ENCODE results near the gene APP. TPM values are rescaled to one million over a fixed set of nuclear protein-coding genes. Genes with fewer than 3 reads are reported as not detected.

The APP gene
- total RNA-seq, 1 experiment from 2014 or later, result 531 TPM

DNA sequence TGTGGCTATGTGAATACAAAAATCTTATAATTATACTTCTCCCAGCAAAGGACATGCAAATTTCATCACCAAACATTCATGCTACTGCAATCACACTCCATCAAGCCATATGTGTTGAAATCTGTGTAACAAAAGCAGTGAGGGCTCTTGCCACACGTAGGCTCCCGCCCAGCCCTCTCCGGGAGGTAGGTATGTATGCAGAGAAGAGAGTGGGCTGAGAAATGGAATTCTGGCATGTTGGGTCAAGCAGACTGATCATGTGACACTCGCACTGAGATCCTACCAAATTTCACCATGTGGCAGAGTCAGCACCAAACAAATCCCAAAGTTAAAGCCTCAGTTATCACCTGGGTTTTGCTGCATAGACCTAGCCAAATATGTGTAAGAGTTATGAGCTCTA is 49.7 kb downstream of the APP start:
- H3K27ac ChIP-seq (ENCODE audit: low read depth, low read length, poor library complexity, severe bottlenecking), result no peak overlapping the region
- no peaks in the 10 kb centered on the region for H3K9me3 ChIP-seq (ENCODE audit: low read depth, low read length, poor library complexity, severe bottlenecking)
- DNase-seq (ENCODE audit: low spot score), result no peak
- no peak overlapping the region for H3K4me3 ChIP-seq (ENCODE audit: low read depth, low read length, poor library complexity, severe bottlenecking)
- ChIA-PET POLR2A (ENCODE audit: low non-redundant PET) (no interaction called here), CTCF (no interaction called here)
- intact Hi-C loops (cut with micrococcal nuclease; ENCODE audit: unreplicated experiment), result no loop called here
- H3K4me1 ChIP-seq (ENCODE audit: insufficient read depth, low read length, poor library complexity, severe bottlenecking), result peaks cover 75% of the 10 kb centered on the region
- TF ChIP-seq, protein P1, sequence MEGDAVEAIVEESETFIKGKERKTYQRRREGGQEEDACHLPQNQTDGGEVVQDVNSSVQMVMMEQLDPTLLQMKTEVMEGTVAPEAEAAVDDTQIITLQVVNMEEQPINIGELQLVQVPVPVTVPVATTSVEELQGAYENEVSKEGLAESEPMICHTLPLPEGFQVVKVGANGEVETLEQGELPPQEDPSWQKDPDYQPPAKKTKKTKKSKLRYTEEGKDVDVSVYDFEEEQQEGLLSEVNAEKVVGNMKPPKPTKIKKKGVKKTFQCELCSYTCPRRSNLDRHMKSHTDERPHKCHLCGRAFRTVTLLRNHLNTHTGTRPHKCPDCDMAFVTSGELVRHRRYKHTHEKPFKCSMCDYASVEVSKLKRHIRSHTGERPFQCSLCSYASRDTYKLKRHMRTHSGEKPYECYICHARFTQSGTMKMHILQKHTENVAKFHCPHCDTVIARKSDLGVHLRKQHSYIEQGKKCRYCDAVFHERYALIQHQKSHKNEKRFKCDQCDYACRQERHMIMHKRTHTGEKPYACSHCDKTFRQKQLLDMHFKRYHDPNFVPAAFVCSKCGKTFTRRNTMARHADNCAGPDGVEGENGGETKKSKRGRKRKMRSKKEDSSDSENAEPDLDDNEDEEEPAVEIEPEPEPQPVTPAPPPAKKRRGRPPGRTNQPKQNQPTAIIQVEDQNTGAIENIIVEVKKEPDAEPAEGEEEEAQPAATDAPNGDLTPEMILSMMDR (conservative IDR thresholded peaks at IDR 0.05; ENCODE audit: low read depth, low read length), result no peak
- TF ChIP-seq EZH2 (IDR thresholded peaks at IDR 0.05; ENCODE audit: borderline replicate concordance, low read depth, low read length, poor library complexity, severe bottlenecking), result no peak
- no TSS peak for BruUV-seq (replicated peaks)
- H3K27me3 ChIP-seq (replicated peaks; ENCODE audit: insufficient read depth, low read depth, low read length, poor library complexity), result no peaks in the 10 kb centered on the region
- no peaks in the 10 kb centered on the region for H3K36me3 ChIP-seq (ENCODE audit: insufficient read depth, low read length, poor library complexity, severe bottlenecking)

- Histone ChIP-seq H3K9me3 (ENCODE audit: low read depth, low read length, poor library complexity, severe bottlenecking) (no peaks in the 10 kb centered on the region), H3K4me3 (ENCODE audit: low read depth, low read length, poor library complexity, severe bottlenecking) (no peak overlapping the region), H3K27me3 (replicated peaks; ENCODE audit: insufficient read depth, low read depth, low read length, poor library complexity) (no peaks in the 10 kb centered on the region), H3K36me3 (ENCODE audit: insufficient read depth, low read length, poor library complexity, severe bottlenecking) (no peaks in the 10 kb centered on the region), H3K4me1 (ENCODE audit: insufficient read depth, low read length, poor library complexity, severe bottlenecking) (peaks cover 75% of the 10 kb centered on the region), H3K27ac (ENCODE audit: low read depth, low read length, poor library complexity, severe bottlenecking) (no peak overlapping the region)
- POLR2A ChIA-PET (ENCODE audit: low non-redundant PET), result no interaction called here
- DNase-seq (ENCODE audit: low spot score), result no peak
- no peak for TF ChIP-seq EZH2 (IDR thresholded peaks at IDR 0.05; ENCODE audit: borderline replicate concordance, low read depth, low read length, poor library complexity, severe bottlenecking)
- TF ChIP-seq, protein P1 (conservative IDR thresholded peaks at IDR 0.05; ENCODE audit: low read depth, low read length), result no peak
- intact Hi-C loops (cut with micrococcal nuclease; ENCODE audit: unreplicated experiment), result no loop called here
- no TSS peak for BruUV-seq (replicated peaks)
- CTCF ChIA-PET, result no interaction called here
Observed at GRCh38 chr21:26119906-26120305, 50.7 kb downstream of the APP start.

DNA sequence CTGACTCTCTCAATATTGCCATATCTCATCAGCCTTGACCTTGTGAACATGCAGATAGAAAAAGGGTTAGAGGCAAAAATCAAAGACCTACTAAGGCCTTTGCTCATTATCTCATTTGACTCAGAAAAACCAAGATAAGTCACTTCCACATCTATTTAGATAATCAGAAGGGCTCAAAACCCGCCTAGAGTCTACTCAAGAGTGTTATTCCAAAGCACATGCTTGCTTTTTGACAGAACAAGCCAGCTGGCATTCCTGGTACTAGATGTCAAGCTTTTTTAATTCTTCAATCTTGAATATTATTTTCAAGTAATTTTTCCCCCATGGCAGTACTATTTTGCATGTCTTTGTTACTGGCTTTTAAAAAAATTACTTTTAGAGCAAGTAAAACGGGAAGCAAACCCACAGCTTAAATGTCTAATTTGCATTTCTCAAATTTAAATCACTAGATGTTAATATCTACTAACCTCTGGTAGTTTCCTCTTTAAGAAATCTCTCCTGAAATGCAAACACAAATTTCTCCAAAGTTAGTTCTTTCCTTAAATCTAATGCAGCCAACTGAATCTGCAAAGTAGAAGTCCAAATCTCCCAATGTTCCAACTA is 51.5 kb downstream of the APP start:
- H3K4me1 ChIP-seq (ENCODE audit: insufficient read depth, low read length, poor library complexity, severe bottlenecking), result peaks cover 75% of the 10 kb centered on the region
- H3K27ac ChIP-seq (ENCODE audit: low read depth, low read length, poor library complexity, severe bottlenecking), result no peak overlapping the region
- H3K9me3 ChIP-seq (ENCODE audit: low read depth, low read length, poor library complexity, severe bottlenecking), result no peaks in the 10 kb centered on the region
- DNase-seq (ENCODE audit: low spot score), result no peak
- no peak overlapping the region for H3K4me3 ChIP-seq (ENCODE audit: low read depth, low read length, poor library complexity, severe bottlenecking)
- CTCF ChIA-PET, result no interaction called here
- H3K36me3 ChIP-seq (ENCODE audit: insufficient read depth, low read length, poor library complexity, severe bottlenecking), result no peaks in the 10 kb centered on the region
- intact Hi-C loops (cut with micrococcal nuclease; ENCODE audit: unreplicated experiment), result no loop called here
- no TSS peak for BruUV-seq (replicated peaks)
- H3K27me3 ChIP-seq (replicated peaks; ENCODE audit: insufficient read depth, low read depth, low read length, poor library complexity), result no peaks in the 10 kb centered on the region
- TF ChIP-seq EZH2 (IDR thresholded peaks at IDR 0.05; ENCODE audit: borderline replicate concordance, low read depth, low read length, poor library complexity, severe bottlenecking), result no peak
- TF ChIP-seq, protein P1 (conservative IDR thresholded peaks at IDR 0.05; ENCODE audit: low read depth, low read length), result no peak
- POLR2A ChIA-PET (ENCODE audit: low non-redundant PET), result interaction anchor here (0.5 kb wide), 1 partner anchor 51 kb away, joined by 3 read pairs; no protein-coding TSS in a partner anchor

Measured in A673 (cell line).